Fibroblast of mammary gland (primary cell): ENCODE results near the gene GTF2H3.

Source experiments
- DNase-seq: peaks from one replicate; pipeline ENCODE4 v3.0.0-alpha.2; 2010; ENCODE audit warnings: low read depth
- H3K4me3 ChIP-seq: 2 replicates; pipeline ENCODE4 v1.5.1; 2011; ENCODE audit warnings: low read depth, mild to moderate bottlenecking, low read length, moderate library complexity; ENCODE audit not compliant: control insufficient read depth
- TF ChIP-seq, protein P1 (sequence below): conservative IDR thresholded peaks from 2 replicates; pipeline ENCODE4 v1.5.1; 2011; ENCODE audit warnings: low read depth, low read length, inconsistent platforms; ENCODE audit not compliant: control insufficient read depth, insufficient read depth

GTF2H3 gene

DNA sequence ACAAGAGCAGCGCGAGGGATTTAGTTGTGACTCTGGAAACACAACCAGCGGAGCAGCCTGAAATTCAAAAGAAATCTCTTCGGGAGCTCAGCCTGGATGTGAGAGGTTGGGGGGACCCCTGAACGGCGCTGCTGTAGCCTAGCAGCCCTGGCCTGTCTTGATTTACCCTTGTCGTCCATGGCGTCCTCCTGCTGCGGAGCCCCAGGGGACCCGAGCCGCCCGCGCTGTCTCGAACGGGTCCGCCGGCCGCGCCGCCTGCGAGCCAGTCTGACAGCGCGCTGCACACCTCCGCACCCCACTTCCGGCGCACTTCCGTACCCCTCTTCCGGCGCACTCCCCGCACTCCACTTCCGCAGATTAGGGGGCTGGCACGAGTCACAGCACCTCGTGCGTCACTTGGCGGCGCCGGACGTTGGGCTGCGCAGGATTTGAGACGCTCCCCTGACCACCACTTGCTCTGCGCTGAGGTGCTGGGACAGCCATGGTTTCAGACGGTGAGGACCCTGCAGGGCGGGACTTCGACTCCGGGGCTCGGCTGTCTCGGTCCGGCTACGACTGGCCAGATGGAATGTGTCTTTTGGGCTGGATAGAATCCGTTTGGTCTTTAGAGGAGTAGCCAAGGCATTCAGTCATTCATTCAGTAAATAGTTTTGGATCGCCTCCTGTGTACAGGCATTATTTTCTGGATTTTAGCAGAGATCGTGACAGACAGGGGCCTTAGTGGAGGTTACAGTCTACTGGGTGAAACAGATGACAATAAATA is at the start of gene GTF2H3, which contains the start of gene EIF2B1:
Gene GTF2H3 (plus strand): TSS at position 451 of the 763 bp plus-strand sequence. CDS start 31 bp downstream, at position 482.
Gene EIF2B1 (minus strand): TSS at position 308 of the 763 bp plus-strand sequence. CDS start 129 bp downstream, at position 179.
- peak; percentile 94 for DNase-seq
- H3K4me3 ChIP-seq: peak within 1 kb of the TSS; percentile 99
- TF ChIP-seq, protein P1, sequence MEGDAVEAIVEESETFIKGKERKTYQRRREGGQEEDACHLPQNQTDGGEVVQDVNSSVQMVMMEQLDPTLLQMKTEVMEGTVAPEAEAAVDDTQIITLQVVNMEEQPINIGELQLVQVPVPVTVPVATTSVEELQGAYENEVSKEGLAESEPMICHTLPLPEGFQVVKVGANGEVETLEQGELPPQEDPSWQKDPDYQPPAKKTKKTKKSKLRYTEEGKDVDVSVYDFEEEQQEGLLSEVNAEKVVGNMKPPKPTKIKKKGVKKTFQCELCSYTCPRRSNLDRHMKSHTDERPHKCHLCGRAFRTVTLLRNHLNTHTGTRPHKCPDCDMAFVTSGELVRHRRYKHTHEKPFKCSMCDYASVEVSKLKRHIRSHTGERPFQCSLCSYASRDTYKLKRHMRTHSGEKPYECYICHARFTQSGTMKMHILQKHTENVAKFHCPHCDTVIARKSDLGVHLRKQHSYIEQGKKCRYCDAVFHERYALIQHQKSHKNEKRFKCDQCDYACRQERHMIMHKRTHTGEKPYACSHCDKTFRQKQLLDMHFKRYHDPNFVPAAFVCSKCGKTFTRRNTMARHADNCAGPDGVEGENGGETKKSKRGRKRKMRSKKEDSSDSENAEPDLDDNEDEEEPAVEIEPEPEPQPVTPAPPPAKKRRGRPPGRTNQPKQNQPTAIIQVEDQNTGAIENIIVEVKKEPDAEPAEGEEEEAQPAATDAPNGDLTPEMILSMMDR: no peak

DNA sequence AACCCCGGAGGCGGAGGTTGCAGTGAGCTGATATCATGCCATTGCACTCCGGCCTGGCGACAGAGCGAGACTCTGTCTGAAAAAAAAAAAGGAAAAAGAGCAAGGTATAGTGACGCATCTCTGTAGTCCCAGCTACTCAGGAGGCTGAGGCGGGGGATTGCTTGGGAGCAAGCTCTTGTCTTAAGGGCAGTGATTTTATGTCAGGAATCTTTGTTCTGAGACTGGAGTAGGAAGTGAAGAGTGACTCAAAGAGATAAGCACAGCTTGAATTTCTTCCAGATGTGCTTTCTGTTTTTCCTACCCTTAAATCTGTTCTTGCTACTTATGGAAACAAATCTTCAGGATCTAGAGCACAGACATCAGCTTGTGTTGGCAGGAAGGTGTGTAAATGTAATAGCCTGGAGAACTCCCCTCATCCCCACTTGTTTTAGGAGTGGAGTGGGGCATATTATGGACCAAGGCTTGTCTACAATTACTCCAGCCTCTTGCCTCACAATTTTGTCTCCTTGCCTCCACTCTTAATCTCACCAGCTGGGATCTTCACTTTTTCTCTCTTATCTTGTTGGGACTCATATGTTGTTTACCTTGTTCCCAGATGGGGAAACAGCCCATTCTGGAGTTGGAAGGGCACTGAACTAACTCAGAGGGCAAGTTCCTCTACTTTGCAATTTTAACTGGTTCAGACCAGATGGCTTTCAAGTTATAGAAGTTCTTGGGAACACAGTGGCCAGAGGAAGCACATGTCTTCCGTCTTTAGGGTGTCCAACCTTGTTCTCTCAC is 41.7 kb upstream of the GTF2H3 start:
- no peak overlapping the region for H3K4me3 ChIP-seq
- TF ChIP-seq, protein P1: no peak
- DNase-seq: peak; percentile 42

DNA sequence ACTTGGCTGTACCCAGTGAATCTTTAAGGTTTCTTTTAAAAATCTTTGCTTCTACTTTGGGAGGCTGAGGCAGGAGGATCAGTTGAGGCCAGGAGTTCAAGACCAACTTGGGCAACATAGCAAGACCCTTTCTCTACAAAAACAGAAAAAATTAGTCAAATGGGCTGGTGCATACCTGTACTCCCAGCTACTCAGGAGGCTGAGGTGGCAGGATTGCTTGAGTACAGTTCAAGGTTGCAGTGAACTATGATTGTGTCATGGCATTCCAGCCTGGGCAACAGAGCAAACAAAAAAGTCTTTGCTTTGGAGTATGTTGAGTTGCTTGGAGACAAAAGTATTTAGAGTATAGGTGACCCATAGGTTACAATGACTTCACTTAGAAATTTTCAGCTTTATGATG is 37.9 kb upstream of the GTF2H3 start:
- DNase-seq: no peak
- TF ChIP-seq, protein P1: no peak
- H3K4me3 ChIP-seq: no peak overlapping the region

DNA sequence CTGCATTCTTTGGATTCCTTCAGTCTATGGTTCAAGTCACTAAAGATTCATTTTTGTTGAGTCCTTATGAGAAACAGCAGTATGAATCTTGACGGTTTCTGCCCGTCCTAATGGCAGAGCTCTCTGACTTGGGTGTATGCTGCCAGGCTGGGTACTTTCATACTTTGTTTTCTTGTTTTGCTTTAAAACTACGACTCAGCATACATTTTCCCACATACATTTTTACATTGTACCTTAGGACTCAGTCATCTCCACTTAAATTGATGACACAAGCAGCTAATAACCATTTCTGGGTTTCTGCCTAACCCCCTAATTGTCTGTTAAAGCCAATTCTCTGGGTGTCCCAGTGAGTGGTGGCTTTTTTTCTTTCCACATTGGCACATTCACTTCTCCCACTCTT is 36.5 kb upstream of the GTF2H3 start:
- DNase-seq: no peak
- no peak overlapping the region for H3K4me3 ChIP-seq
- TF ChIP-seq, protein P1: no peak

DNA sequence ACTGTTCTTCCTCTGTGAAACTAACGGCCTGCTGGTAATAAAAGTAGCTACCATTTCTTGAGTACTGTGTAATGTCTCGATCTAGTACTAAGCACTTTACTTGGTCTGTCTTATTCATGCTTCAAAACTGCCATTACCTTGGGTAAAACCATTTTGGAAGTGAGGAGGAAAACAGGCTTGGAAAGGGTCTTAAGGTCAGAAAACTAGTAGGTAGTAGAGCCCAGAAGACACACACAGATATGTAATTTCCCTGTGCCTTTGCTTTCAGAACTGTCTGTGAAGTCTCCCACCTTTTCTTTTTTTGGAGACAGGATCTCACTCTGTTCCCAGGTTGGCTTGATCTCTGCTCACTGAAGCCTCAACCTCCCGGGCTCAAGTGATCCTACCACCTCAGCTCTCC is 35.1 kb upstream of the GTF2H3 start:
- DNase-seq: no peak
- TF ChIP-seq, protein P1: no peak
- H3K4me3 ChIP-seq: no peak overlapping the region

DNA sequence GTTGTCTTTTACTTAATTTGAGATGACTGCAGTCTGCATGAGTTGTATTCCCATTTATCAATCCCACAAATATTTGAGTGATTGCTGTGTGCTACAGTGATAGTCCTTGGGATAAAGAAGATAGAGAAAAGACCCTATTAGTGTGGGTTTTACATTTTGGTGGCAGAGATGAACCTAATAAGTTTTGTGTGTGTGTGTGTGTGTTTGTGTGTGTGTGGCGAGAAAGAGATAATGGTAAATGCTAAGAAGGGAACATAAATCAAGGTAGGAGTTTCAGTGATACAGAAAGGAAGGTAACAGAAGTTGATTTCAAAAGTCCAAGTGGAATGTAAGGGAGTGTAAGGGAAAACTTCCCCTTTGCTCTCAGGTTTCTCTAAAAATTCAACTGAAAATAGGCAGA is 34.3 kb upstream of the GTF2H3 start:
- H3K4me3 ChIP-seq: no peak overlapping the region
- TF ChIP-seq, protein P1: no peak
- no peak for DNase-seq
